Measurements from ENCODE around the gene XYLT1.

DNA sequence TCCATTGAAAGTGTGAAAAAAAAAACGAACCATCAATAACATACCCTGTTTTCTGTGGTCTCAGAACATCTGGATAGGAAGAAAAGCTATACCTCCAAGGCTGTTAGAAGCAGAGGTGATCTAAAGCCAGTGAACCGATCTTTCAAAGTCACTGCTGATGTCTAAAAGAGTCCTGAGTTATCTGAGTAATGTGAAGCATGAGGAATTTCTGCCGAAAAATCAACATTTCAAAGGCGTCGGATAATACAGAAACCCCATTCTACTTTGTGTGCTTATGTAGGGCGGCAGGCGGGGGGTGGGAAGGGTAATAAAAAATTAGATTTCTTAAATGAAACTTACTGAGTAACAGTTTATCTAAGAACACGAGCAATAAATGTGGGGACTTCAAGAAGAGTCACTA is 3.9 kb downstream of the XYLT1 start:
- TF ChIP-seq SPI1 (IDR thresholded peaks at IDR 0.05; ENCODE audit: low read depth, low read length) (no peak), TAF1 (IDR thresholded peaks at IDR 0.05; ENCODE audit: low read depth, low read length) (no peak), POLR2A (IDR thresholded peaks at IDR 0.05; ENCODE audit: low read depth, low read length) (no peak)
